ENCODE results near the gene STPG2. TPM values are rescaled to one million over a fixed set of nuclear protein-coding genes. Genes with fewer than 3 reads are reported as not detected.

STPG2 gene
- total RNA-seq, 1 experiment from 2014 or later: 0.20 TPM

DNA sequence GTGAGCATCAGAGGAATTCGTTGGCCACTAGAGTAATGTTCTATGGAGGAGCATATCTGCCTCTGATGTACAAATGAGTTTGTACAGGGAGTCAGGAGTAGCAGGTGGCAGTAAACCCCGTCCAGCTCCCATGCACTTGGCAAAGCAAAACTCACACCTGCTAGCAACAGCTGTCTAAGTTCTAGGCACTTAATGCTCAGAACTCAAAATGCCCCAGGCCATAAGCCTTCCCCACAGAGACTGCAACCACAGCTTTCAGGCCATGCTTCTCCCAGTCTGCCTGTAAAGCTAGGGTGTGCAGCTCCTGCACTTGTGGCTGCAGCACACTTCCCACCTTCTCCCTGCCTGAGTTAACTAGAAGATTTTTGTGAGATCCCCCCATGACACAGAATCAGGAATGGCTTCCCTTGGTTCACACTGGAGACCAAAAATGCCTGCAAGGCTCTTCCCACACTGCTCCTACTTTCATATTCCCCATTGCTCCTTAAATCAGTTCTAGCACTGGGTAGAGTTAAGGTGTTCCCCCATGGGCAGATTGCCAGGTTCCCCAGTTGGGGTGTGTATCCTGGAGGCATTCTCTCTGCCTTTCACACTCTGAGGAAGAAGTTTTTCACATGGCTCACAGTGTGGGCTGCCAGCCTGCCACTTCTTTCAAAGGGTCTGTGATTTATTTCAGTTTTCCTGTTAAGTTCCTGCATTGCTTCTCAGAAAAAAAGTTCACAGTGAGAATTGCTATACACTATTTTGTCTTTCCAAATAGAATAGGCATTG, 189.9 kb downstream of the STPG2 start:
- Histone ChIP-seq H2BK120ac (ENCODE audit: low read depth, low read length, poor library complexity, severe bottlenecking) (no peak overlapping the region), H3K23ac (ENCODE audit: insufficient read length, low read depth, low read length) (no peak overlapping the region), H3K79me1 (ENCODE audit: insufficient read depth, low read depth, low read length, poor library complexity, severe bottlenecking) (no peaks in the 10 kb centered on the region), H4K8ac (replicated peaks; ENCODE audit: insufficient read length, low read depth, low read length) (no peak overlapping the region), H3K27me3 (ENCODE audit: insufficient read depth, low read length) (no peaks in the 10 kb centered on the region), H3K79me2 (ENCODE audit: insufficient read depth, low read length) (no peaks in the 10 kb centered on the region), H4K5ac (ENCODE audit: insufficient read length, low read depth, low read length) (no peak overlapping the region), H2BK15ac (ENCODE audit: low read depth, low read length) (no peak overlapping the region), H3K56ac (ENCODE audit: insufficient read length, low read depth, low read length) (no peak overlapping the region), H3K27ac (ENCODE audit: insufficient read length, low read depth, low read length) (no peak overlapping the region), H2BK20ac (ENCODE audit: low read depth, low read length, poor library complexity, severe bottlenecking) (no peak overlapping the region), H3K14ac (ENCODE audit: insufficient read depth, low read length) (no peak overlapping the region), H3K18ac (ENCODE audit: insufficient read length, low read depth, low read length) (no peak overlapping the region), H2BK5ac (ENCODE audit: insufficient read length, low read length) (no peak overlapping the region), H3K4me2 (ENCODE audit: insufficient read depth, insufficient read length, low read length) (no peak overlapping the region), H3T11ph (ENCODE audit: low read length) (no peak overlapping the region), H3K9ac (ENCODE audit: extremely low read depth, insufficient read length, low read length) (no peak overlapping the region), H3K4ac (ENCODE audit: low read depth, low read length) (no peak overlapping the region), H4K91ac (ENCODE audit: insufficient read length, low read depth, low read length) (no peak overlapping the region), H3K4me1 (ENCODE audit: insufficient read depth, low read length) (no peaks in the 10 kb centered on the region), H4K20me1 (ENCODE audit: control insufficient read depth, insufficient read depth, insufficient read length) (no peaks in the 10 kb centered on the region), H3K9me3 (ENCODE audit: control insufficient read depth, low read depth, low read length) (no peaks in the 10 kb centered on the region), H3K23me2 (ENCODE audit: insufficient read length, low read depth, low read length, poor library complexity, severe bottlenecking) (no peaks in the 10 kb centered on the region), H2AFZ (ENCODE audit: low read length) (no peak overlapping the region), H2AK5ac (ENCODE audit: insufficient read length, low read length) (no peak overlapping the region), H2BK12ac (ENCODE audit: insufficient read length, low read depth, low read length) (no peak overlapping the region)
- DNase-seq: no peak
- TF ChIP-seq, protein P1, sequence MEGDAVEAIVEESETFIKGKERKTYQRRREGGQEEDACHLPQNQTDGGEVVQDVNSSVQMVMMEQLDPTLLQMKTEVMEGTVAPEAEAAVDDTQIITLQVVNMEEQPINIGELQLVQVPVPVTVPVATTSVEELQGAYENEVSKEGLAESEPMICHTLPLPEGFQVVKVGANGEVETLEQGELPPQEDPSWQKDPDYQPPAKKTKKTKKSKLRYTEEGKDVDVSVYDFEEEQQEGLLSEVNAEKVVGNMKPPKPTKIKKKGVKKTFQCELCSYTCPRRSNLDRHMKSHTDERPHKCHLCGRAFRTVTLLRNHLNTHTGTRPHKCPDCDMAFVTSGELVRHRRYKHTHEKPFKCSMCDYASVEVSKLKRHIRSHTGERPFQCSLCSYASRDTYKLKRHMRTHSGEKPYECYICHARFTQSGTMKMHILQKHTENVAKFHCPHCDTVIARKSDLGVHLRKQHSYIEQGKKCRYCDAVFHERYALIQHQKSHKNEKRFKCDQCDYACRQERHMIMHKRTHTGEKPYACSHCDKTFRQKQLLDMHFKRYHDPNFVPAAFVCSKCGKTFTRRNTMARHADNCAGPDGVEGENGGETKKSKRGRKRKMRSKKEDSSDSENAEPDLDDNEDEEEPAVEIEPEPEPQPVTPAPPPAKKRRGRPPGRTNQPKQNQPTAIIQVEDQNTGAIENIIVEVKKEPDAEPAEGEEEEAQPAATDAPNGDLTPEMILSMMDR (conservative IDR thresholded peaks at IDR 0.05): no peak
- Mint-ChIP-seq H3K27me3 (ENCODE audit: low read depth) (no peaks in the 10 kb centered on the region), H3K4me1 (no peaks in the 10 kb centered on the region), H3K4me3 (no peak overlapping the region), H3K27ac (no peak overlapping the region), H3K36me3 (ENCODE audit: insufficient read depth in 1 of 3, low read depth in 3 of 3) (peaks cover 1 to 30% (median 4%) of the 10 kb centered on the region in 3 experiments; a peak in 6 of 7 replicates), H3K9me3 (peaks cover 17 to 23% of the 10 kb centered on the region in 2 experiments)
- no CpG with 5 or more reads among the region's 2 CpGs for WGBS (ENCODE audit: extremely low coverage, insufficient read length, low lambda C conversion rate)

Data from H9 (cell line).